ENCODE data around the gene XXYLT1. TPM values are rescaled to one million over a fixed set of nuclear protein-coding genes. Genes with fewer than 3 reads are reported as not detected.

XXYLT1 gene
- total RNA-seq, 1 experiment from 2014 or later: 23.4 TPM

GRCh38 chr3:195071011-195071728, 199.8 kb downstream of the XXYLT1 start:
- no peak for DNase-seq (ENCODE audit: low spot score)
- Mint-ChIP-seq H3K4me3 (no peak overlapping the region), H3K9me3 (no peaks in the 10 kb centered on the region), H3K4me1 (no peaks in the 10 kb centered on the region), H3K27me3 (ENCODE audit: low read depth) (no peaks in the 10 kb centered on the region), H3K36me3 (peaks cover 14% of the 10 kb centered on the region), H3K27ac (peak overlapping the region; percentile 36; the same call in 1 of the 2 replicates)
- POLR2A ChIA-PET: no interaction called here
- no peak for TF ChIP-seq TP53 (CRISPR knock-in tag; IDR thresholded peaks at IDR 0.05)
- no peak for ATAC-seq
- CTCF ChIA-PET: interaction anchor here (1.2 kb wide), 1 partner anchor 36 kb away, joined by 5 read pairs; no protein-coding TSS in a partner anchor

DNA sequence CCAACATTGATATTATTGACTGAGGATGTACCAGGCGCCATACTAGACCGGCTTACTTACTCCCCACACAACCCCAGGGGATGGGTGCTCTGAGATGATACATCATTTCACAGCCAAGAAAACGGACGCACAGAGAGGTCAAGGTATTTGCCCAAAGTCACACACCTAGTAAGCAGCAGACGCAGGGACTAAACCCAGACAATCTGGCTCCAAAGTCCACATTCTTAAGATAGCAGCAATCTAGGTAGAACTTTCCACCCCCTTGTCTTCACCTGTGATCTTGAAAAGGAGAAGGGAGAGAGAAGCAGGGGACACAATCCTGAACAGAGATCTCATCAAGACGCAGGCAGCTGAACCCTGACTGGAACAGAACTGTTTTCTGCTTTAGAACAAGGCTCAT, 200.6 kb downstream of the XXYLT1 start:
- Mint-ChIP-seq H3K4me3 (no peak overlapping the region), H3K9me3 (no peaks in the 10 kb centered on the region), H3K36me3 (peaks cover 14% of the 10 kb centered on the region), H3K4me1 (no peaks in the 10 kb centered on the region), H3K27me3 (ENCODE audit: low read depth) (no peaks in the 10 kb centered on the region), H3K27ac (peak overlapping the region; percentile 36; the same call in 1 of the 2 replicates)
- DNase-seq (ENCODE audit: low spot score): no peak
- no peak for ATAC-seq
- ChIA-PET POLR2A (interaction anchor here (1.5 kb wide), 1 partner anchor 15 kb away, joined by 3 read pairs; no protein-coding TSS in a partner anchor), CTCF (no interaction called here)
- TF ChIP-seq, protein P1, sequence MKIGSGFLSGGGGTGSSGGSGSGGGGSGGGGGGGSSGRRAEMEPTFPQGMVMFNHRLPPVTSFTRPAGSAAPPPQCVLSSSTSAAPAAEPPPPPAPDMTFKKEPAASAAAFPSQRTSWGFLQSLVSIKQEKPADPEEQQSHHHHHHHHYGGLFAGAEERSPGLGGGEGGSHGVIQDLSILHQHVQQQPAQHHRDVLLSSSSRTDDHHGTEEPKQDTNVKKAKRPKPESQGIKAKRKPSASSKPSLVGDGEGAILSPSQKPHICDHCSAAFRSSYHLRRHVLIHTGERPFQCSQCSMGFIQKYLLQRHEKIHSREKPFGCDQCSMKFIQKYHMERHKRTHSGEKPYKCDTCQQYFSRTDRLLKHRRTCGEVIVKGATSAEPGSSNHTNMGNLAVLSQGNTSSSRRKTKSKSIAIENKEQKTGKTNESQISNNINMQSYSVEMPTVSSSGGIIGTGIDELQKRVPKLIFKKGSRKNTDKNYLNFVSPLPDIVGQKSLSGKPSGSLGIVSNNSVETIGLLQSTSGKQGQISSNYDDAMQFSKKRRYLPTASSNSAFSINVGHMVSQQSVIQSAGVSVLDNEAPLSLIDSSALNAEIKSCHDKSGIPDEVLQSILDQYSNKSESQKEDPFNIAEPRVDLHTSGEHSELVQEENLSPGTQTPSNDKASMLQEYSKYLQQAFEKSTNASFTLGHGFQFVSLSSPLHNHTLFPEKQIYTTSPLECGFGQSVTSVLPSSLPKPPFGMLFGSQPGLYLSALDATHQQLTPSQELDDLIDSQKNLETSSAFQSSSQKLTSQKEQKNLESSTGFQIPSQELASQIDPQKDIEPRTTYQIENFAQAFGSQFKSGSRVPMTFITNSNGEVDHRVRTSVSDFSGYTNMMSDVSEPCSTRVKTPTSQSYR (CRISPR knock-in tag; IDR thresholded peaks at IDR 0.05): no peak
- TF ChIP-seq E2F4 (CRISPR knock-in tag; IDR thresholded peaks at IDR 0.05; ENCODE audit: borderline replicate concordance, low read depth) (no peak), ZNF121 (CRISPR knock-in tag; IDR thresholded peaks at IDR 0.05) (no peak), ESRRA (CRISPR knock-in tag; IDR thresholded peaks at IDR 0.05; ENCODE audit: borderline replicate concordance) (no peak), MYBL2 (CRISPR knock-in tag; IDR thresholded peaks at IDR 0.05) (no peak), RELA (CRISPR knock-in tag; IDR thresholded peaks at IDR 0.05; ENCODE audit: borderline replicate concordance) (no peak), KAT7 (CRISPR knock-in tag; IDR thresholded peaks at IDR 0.05; ENCODE audit: borderline replicate concordance) (no peak), ZNF232 (CRISPR knock-in tag; IDR thresholded peaks at IDR 0.05) (no peak), ZNF396 (CRISPR knock-in tag; IDR thresholded peaks at IDR 0.05; ENCODE audit: borderline replicate concordance) (no peak), ATF1 (CRISPR knock-in tag; IDR thresholded peaks at IDR 0.05) (no peak), ZBTB21 (CRISPR knock-in tag; IDR thresholded peaks at IDR 0.05; ENCODE audit: borderline replicate concordance) (no peak), MAX (CRISPR knock-in tag; IDR thresholded peaks at IDR 0.05) (no peak), RORB (CRISPR knock-in tag; IDR thresholded peaks at IDR 0.05) (no peak), HMGA2 (CRISPR knock-in tag; IDR thresholded peaks at IDR 0.05) (no peak)
- TF ChIP-seq, protein P2, sequence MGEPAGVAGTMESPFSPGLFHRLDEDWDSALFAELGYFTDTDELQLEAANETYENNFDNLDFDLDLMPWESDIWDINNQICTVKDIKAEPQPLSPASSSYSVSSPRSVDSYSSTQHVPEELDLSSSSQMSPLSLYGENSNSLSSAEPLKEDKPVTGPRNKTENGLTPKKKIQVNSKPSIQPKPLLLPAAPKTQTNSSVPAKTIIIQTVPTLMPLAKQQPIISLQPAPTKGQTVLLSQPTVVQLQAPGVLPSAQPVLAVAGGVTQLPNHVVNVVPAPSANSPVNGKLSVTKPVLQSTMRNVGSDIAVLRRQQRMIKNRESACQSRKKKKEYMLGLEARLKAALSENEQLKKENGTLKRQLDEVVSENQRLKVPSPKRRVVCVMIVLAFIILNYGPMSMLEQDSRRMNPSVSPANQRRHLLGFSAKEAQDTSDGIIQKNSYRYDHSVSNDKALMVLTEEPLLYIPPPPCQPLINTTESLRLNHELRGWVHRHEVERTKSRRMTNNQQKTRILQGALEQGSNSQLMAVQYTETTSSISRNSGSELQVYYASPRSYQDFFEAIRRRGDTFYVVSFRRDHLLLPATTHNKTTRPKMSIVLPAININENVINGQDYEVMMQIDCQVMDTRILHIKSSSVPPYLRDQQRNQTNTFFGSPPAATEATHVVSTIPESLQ (CRISPR knock-in tag; IDR thresholded peaks at IDR 0.05): no peak

All from WTC11 (cell line).